Stimulated activated CD4-positive, alpha-beta T cell treated with anti-CD3 and anti-CD28 coated beads, Interleukin-1b, Interleukin-23, amount 100 ng/mL, for 4 hours (primary cell): ENCODE results near the gene CWC22.
"Not testable (repeated sequence)": the region's sequence is repeated elsewhere in the genome, so short reads cannot be mapped to it uniquely, and the experiment has no call there.

Experiments
- DNase-seq, 2 donors: peaks; one replicate each; pipeline ENCODE4 v3.0.0-alpha.2; 2020; ENCODE audit warnings: low read depth in 2 of 2

The CWC22 gene

DNA sequence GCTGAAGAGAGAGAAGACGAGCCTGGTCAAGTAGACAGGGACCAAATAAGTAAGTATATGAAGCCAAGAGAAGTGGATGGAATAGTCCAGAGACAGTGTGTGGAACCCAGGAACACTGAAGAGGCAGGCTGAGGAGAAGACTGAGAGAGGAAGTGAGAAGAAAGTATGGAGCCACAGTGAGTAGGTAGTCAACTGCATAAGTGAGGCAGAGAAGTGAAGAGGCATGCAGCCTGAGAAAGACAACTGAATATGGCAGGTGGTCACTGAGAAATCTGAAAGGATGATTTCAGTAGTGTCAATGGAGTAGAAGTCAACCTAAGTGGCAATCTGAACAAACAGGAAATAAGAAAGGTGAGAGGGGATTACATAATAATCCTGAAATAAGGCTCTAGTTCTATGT lies 55.4 kb downstream of the CWC22 start:
- no peak for DNase-seq

GRCh38 chr2:179950391-179950790 lies 56.7 kb downstream of the CWC22 start:
- no peak for DNase-seq

DNA sequence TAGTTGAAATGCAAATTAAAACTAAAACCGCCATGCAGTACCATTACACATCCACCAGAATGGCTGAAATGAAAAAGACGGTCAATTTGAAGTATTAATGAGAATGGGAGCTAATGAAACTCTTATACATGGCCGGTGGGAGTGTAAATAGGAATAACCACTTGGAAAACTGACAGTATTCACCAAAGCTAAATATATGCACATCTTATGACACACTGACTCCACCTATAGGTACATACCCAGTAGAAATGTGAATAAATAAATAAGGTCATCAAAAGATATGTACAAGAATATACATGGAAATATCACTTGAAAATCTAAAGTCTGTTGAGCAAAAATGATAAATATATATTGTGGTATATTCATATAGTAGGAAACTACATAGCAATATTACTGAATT lies 57.7 kb downstream of the CWC22 start:
- DNase-seq, result no peak

DNA sequence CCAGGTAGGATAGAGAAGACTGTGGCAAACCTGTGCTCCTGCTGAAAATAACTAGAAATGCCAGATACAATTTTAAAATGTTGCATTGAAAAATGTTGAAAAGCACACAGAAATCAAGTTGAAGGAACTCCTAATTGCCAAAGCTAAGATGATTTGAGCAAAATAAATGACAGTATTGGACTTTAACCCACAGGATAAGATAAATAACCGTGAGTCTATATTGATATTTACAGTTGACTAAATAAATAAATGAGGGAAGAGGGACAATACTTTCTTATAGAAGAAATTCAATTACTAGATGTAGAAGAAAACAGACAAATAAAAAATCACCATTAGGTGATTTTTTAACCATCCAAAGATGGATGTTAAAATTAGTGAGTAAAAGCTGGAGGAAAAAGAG lies 59.0 kb downstream of the CWC22 start:
- DNase-seq, result no peak

DNA sequence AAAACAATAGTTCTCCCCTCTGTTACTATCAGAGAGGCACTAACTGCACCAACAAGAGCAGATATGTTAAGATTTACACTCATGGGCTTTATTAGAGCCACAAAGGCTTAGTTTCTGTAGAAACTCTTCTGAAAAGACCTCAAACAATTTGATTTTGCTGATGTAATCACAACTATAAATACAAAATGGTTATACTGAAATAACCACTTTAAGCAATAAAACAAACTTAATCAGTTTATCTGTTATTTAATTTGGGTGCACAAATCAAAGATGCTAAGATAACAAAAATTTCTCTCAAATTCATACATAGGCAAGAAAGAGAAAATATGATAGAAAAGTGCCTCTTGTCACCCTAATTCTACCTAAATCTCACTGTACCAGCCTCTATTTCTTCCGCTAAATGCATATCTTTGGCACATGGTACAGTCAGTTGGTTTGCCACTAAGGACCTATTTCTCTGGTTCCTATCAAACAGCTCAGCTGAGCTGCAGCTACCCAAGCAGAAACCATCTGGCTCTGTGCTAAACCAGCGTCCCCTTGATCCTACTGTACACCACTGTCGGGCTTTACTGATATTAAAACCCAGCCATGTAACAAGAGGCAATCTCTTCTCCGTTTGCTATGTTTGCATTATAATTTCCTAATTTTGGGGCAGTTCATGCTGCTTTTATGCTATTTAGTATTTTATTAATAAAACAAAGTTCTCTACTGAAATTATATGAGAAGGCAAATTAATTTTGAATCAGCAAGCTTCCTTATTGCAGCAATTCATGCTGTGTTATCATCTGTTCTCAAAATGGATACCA lies 60.1 kb downstream of the CWC22 start:
- no peak for DNase-seq

DNA sequence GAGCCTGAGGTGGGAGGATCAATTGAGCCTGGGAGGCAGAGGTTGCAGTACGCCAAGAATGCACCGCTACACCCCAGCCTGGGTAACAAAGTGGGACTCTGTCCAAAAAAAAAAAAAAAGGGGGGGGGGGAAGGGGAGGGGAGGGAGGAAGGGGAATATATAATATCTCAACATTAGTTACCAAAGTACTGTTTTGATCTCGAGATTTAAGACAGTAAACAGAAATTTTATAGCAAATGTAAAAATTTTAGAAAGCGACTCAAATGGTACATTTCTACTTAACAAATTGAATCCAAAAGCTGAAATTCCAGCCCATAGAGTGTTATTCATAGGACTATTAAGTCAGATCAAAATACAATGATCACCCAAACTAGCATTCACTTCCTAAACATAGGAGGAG lies 60.8 kb downstream of the CWC22 start:
- no peak for DNase-seq

- DNase-seq, result no peak
These were observed 67.8 kb downstream of the CWC22 start for GRCh38 chr2:179939259-179939658.

DNA sequence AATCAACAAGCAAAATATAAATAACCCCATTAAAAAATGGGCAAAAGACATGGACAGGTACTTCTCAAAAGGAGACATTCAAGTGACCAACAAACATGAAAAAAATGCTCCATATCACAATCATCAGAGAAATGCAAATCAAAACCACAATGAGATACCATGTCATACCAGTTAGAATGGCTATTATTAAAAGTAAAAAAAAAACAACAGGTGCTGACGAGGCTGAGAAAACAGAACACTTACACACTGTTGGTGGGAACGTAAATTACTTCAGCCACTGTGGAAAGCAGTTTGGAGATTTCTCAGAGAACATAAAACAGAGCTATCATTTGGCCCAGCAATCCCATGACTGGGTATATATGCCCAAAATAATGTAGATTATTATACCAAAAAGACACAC lies 69.1 kb downstream of the CWC22 start:
- no peak for DNase-seq

- no peak for DNase-seq
These were observed 70.4 kb downstream of the CWC22 start for GRCh38 chr2:179936654-179937053.

- no peak for DNase-seq
These were observed 71.0 kb downstream of the CWC22 start for GRCh38 chr2:179936141-179936540.

DNA sequence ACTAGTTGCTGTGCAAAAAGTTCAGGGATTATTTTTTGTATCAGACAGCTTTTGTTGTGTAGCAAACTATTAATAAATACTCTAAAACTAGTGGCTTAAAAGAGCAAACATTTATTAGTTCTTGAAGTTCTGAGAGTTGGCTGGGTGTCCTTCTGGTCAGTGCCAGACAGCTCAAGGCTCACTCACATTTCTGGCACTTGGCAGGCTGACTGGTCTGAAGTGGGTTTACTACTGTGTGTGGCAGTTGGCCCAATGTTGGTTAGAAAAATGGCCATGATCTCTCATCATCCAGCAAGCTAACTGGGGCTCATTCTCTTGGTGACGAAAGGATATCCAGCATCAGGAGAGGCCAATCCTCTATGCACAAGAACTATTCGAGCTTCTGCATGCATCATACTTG lies 74.3 kb downstream of the CWC22 start:
- DNase-seq, result no peak

- DNase-seq, result no peak
These were observed 75.6 kb downstream of the CWC22 start for GRCh38 chr2:179931502-179931901.

DNA sequence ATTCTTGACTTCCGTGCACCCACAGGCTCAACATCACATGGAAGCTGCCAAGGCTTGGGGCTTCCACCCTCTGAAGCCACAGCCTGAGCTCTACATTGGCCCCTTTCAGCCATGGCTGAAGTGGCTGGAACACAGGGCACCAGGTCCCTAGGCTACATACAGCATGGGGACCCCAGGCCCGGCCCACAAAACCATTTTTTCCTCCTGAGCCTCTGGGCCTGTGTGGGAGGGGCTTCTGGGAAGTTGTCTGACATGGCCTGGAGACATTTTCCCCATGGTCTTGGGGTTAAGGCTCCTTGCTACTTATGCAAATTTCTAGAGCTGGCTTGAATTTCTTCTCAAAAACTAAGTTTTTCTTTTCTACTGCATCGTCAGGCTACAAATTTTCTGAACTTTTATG lies 77.1 kb downstream of the CWC22 start:
- not testable (repeated sequence) for DNase-seq

- DNase-seq, result no peak
These were observed 80.1 kb downstream of the CWC22 start for GRCh38 chr2:179927041-179927440.

GRCh38 chr2:179925713-179926112 lies 81.4 kb downstream of the CWC22 start:
- no peak for DNase-seq

GRCh38 chr2:179917272-179917671 lies 89.8 kb downstream of the CWC22 start:
- no peak for DNase-seq

DNA sequence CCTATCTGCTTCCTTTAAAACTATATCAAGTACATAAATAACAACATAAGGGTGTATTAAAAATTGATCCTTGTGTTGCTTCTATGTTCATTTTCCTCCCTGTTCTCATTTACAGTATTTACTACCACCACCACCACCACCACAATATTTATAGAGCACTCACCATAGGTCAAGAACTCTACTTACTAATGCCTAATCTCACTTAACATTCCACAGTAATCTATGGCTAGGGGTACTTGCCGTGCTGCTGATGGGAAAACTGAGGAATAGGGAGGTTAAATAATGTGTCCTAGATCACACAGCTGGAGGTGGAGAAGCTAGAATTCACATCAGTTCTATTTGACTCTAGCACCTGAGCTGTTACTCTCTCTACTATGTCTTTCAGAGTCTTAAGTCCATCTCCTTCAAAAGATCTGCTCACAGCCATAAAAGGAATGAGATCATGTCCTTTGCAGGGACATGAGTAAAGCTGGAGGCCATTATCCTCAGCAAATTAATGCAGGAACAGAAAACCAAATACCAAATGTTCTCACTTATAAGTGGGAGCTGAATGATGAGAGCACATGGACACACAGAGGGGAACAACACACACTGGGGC lies 91.6 kb downstream of the CWC22 start:
- no peak for DNase-seq

DNA sequence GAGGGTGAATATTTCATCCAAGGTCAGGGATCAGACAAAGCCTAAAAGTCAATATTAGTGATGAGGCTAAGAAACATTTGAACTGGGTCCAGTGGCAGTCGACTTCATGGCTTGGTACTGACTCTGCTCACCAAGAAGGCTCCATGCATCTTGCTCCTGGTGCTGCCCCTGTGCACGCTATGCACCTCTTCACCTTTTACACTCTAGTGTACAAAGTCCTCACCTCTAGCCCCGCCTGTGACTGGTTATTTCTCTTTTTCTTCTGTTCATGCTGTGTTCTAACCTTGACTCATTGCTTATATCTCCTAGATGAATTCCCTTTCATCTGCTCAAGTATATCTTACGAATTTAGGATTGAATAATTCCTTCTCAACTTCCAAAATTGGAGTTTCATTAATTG lies 93.3 kb downstream of the CWC22 start:
- DNase-seq, result no peak

DNA sequence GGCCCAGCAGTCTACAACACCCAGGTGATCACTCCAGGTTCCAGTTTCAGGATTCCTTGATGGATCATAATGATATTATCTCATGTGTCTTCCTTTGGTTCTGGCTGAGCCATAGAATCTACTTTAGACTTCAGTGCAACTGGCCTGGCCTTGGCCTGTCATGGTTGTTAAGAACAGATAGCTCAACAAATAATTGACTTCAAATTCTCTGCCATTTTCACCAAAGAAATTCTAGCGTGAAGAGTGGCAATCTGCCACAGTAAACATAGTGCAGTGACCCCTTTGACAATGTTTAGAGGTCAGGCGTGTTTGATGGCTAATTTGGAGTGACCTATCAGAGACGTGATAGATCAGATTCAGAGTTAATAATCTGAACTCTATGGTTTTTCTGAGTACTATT lies 95.5 kb downstream of the CWC22 start:
- no peak for DNase-seq

DNA sequence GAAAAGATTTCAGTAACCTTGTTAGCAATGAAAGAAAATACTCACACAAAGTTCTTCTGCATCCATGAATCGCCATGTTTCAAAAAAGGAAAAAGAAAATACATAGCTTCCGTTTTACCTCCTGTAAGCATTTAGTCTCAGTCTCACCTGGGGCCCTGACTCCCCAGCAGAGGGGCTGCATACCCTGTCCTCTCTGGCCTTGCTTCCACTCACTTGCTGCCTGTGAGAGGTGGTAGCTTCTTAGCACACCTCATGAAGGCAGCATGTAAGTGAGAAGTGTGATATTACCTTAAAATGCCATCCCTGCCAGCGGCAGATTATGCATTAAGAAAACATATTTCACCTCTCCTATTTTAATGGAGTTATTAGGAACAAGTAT lies 96.4 kb downstream of the CWC22 start:
- DNase-seq, result no peak

- no peak for DNase-seq
These were observed 97.0 kb downstream of the CWC22 start for GRCh38 chr2:179909845-179910734.

- no peak for DNase-seq
These were observed 106.4 kb downstream of the CWC22 start for GRCh38 chr2:179900655-179901054.

GRCh38 chr2:179899666-179900065 lies 107.4 kb downstream of the CWC22 start:
- DNase-seq, result no peak
